SU-DHL-6 (cell line): ENCODE results near the gene MYO5C.

Source experiments
- H2AFZ ChIP-seq: fragments of 200-600 bp; sonication (generic); 2 replicates; pipeline ENCODE4 v1.6.1; 2014; ENCODE audit warnings: low read depth, mild to moderate bottlenecking, moderate library complexity, mixed read lengths, antibody characterized with exemption, low read length; ENCODE audit not compliant: severe bottlenecking
- H3F3A ChIP-seq: fragments of 200-600 bp; shearing (Covaris generic); 2 replicates; pipeline ENCODE4 v1.6.0; 2016; ENCODE audit warnings: antibody characterized with exemption, mild to moderate bottlenecking; ENCODE audit not compliant: insufficient read depth
- H3K27ac ChIP-seq: fragments of 200-600 bp; sonication (generic); 2 replicates; pipeline ENCODE4 v1.5.1; 2016; ENCODE audit warnings: low read depth, mild to moderate bottlenecking, low read length, moderate library complexity, mixed read lengths
- H3K27me3 ChIP-seq: fragments of 200-600 bp; sonication (generic), shearing (Covaris generic); 2 replicates; pipeline ENCODE4 v1.6.0; 2014; ENCODE audit warnings: mild to moderate bottlenecking, low read length
- H3K36me3 ChIP-seq: fragments of 200-600 bp; sonication (generic); 2 replicates; pipeline ENCODE4 v1.6.1; 2014; ENCODE audit warnings: mild to moderate bottlenecking, low read length, mixed read lengths
- H3K4me2 ChIP-seq: fragments of 300-600, 200-600 bp; shearing (Covaris generic), sonication (generic); 2 replicates; pipeline ENCODE4 v1.6.0; 2014; ENCODE audit warnings: low read length, low read depth, mild to moderate bottlenecking; ENCODE audit not compliant: poor library complexity, severe bottlenecking
- H3K4me3 ChIP-seq: fragments of 200-600 bp; sonication (generic); 2 replicates; pipeline ENCODE4 v1.5.1; 2014; ENCODE audit warnings: antibody characterized with exemption, low read length, mild to moderate bottlenecking, mixed read lengths; ENCODE audit not compliant: insufficient read depth, poor library complexity, severe bottlenecking
- H3K79me2 ChIP-seq: fragments of 200-600 bp; sonication (generic); 2 replicates; pipeline ENCODE4 v1.6.1; 2014; ENCODE audit warnings: mild to moderate bottlenecking, low read length, moderate library complexity; ENCODE audit not compliant: insufficient read depth
- H3K9ac ChIP-seq: fragments of 200-600 bp; sonication (generic); 2 replicates; pipeline ENCODE4 v1.7.0; 2014; ENCODE audit warnings: mild to moderate bottlenecking, low read length
- H3K9me2 ChIP-seq: fragments of 200-600 bp; sonication (generic); replicated peaks from 2 replicates; pipeline ENCODE4 v1.6.1; 2014; ENCODE audit warnings: low read length; ENCODE audit not compliant: insufficient read depth
- H3K9me3 ChIP-seq: fragments of 200-600 bp; sonication (generic); 2 replicates; pipeline ENCODE4 v1.6.1; 2014; ENCODE audit warnings: low read length, mixed read lengths; ENCODE audit not compliant: insufficient read depth
- H4K20me1 ChIP-seq: fragments of 200-600 bp; sonication (generic); 2 replicates; pipeline ENCODE4 v1.6.1; 2014; ENCODE audit warnings: low read depth, mild to moderate bottlenecking, antibody characterized with exemption, low read length, moderate library complexity, mixed read lengths
- EZH2phosphoT487 ChIP-seq: fragments of 200-600 bp; sonication (generic), shearing (Covaris generic); conservative IDR thresholded peaks from 2 replicates; pipeline ENCODE4 v1.6.1; 2018; ENCODE audit warnings: mild to moderate bottlenecking, antibody characterized with exemption, low read length, moderate library complexity, mixed read lengths
- TF ChIP-seq, protein P1 (sequence below): fragments of 200-600 bp; sonication (generic); IDR thresholded peaks from one replicate; pipeline ENCODE4 v1.5.1; 2017; ENCODE audit warnings: antibody characterized with exemption, mild to moderate bottlenecking, low read length, moderate library complexity; ENCODE audit not compliant: insufficient read depth, poor library complexity, severe bottlenecking

MYO5C gene

DNA sequence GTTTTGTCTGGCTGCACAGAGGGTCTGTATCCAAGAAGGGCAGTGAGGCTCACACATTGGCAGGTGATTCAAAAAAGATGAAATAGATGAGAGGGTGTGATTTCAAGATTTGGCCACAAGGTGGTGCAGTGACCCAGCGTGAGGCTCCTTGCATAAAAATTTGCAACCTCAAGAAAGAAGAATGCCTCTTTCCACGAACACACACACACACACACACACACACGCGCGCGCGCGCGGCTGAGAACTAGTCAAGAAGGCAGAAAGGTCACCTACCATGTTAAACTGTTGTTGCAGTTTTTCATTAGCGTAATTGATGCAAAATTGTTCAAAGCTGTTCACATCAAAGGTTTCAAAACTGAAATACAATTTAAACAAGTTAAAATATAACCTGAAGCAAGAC, 39.2 kb downstream of the MYO5C start:
- no peaks in the 10 kb centered on the region for H3F3A ChIP-seq
- H3K36me3 ChIP-seq: no peaks in the 10 kb centered on the region
- H3K4me2 ChIP-seq: peak overlapping the region; percentile 42
- H3K79me2 ChIP-seq: no peaks in the 10 kb centered on the region
- TF ChIP-seq, protein P1, sequence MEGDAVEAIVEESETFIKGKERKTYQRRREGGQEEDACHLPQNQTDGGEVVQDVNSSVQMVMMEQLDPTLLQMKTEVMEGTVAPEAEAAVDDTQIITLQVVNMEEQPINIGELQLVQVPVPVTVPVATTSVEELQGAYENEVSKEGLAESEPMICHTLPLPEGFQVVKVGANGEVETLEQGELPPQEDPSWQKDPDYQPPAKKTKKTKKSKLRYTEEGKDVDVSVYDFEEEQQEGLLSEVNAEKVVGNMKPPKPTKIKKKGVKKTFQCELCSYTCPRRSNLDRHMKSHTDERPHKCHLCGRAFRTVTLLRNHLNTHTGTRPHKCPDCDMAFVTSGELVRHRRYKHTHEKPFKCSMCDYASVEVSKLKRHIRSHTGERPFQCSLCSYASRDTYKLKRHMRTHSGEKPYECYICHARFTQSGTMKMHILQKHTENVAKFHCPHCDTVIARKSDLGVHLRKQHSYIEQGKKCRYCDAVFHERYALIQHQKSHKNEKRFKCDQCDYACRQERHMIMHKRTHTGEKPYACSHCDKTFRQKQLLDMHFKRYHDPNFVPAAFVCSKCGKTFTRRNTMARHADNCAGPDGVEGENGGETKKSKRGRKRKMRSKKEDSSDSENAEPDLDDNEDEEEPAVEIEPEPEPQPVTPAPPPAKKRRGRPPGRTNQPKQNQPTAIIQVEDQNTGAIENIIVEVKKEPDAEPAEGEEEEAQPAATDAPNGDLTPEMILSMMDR: peak; percentile 37
- no peak for TF ChIP-seq EZH2phosphoT487
- H3K9ac ChIP-seq: no peak overlapping the region
- no peak overlapping the region for H2AFZ ChIP-seq
- no peaks in the 10 kb centered on the region for H3K9me2 ChIP-seq
- H3K27me3 ChIP-seq: no peaks in the 10 kb centered on the region
- no peaks in the 10 kb centered on the region for H4K20me1 ChIP-seq
- no peak overlapping the region for H3K4me3 ChIP-seq
- no peaks in the 10 kb centered on the region for H3K9me3 ChIP-seq
- no peak overlapping the region for H3K27ac ChIP-seq

DNA sequence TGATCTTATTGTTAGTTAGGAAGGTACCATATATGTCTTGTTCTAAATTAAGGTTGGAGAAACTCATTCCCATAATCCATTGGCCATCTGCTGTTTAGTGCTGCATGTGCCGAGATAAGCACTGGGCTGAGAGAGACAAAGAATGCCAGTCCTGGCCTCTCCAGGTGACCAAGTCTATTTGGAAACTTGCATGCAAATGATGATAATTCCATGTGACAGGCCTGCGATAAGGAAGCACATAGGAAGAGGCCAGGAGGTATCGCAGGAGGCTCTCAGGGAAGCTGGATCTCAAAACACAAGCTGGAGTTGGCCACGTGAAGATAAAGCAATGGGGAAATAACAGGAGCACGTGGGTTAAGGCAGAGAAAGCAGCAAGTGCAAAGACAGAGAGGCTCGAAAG, 39.7 kb downstream of the MYO5C start:
- no peaks in the 10 kb centered on the region for H3K27me3 ChIP-seq
- H3K79me2 ChIP-seq: no peaks in the 10 kb centered on the region
- no peaks in the 10 kb centered on the region for H4K20me1 ChIP-seq
- H3K4me3 ChIP-seq: no peak overlapping the region
- H3K36me3 ChIP-seq: no peaks in the 10 kb centered on the region
- no peak overlapping the region for H3K4me2 ChIP-seq
- no peak overlapping the region for H2AFZ ChIP-seq
- H3K9me3 ChIP-seq: no peaks in the 10 kb centered on the region
- no peak overlapping the region for H3K9ac ChIP-seq
- H3K27ac ChIP-seq: no peak overlapping the region
- H3K9me2 ChIP-seq: no peaks in the 10 kb centered on the region
- no peaks in the 10 kb centered on the region for H3F3A ChIP-seq
- no peak for TF ChIP-seq EZH2phosphoT487

DNA sequence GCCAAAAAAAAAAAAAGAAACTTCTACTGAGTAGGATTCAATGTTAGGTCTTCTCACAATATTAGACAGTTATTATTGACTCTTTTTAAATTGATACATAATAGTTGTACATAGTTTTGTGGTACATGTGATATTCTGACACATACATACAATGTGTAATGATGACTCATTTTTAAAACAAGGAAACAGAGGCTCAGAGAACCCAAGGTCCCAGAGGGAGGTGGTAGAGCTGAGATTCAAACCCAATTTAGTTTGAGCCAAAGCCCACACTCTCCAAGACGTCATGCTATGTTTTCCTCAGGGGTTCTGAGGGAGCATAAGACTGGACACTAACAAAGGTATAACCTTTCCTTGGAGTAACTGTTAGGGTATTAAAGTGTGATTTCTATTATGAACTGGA, 40.6 kb downstream of the MYO5C start:
- Histone ChIP-seq H3K27ac (no peak overlapping the region), H3K27me3 (no peaks in the 10 kb centered on the region), H4K20me1 (no peaks in the 10 kb centered on the region), H3K4me3 (no peak overlapping the region), H3K9me3 (no peaks in the 10 kb centered on the region), H3K79me2 (no peaks in the 10 kb centered on the region), H2AFZ (no peak overlapping the region), H3K9me2 (no peaks in the 10 kb centered on the region), H3F3A (no peaks in the 10 kb centered on the region), H3K4me2 (no peak overlapping the region), H3K36me3 (no peaks in the 10 kb centered on the region), H3K9ac (no peak overlapping the region)
- TF ChIP-seq, protein P1: no peak
- TF ChIP-seq EZH2phosphoT487: no peak

DNA sequence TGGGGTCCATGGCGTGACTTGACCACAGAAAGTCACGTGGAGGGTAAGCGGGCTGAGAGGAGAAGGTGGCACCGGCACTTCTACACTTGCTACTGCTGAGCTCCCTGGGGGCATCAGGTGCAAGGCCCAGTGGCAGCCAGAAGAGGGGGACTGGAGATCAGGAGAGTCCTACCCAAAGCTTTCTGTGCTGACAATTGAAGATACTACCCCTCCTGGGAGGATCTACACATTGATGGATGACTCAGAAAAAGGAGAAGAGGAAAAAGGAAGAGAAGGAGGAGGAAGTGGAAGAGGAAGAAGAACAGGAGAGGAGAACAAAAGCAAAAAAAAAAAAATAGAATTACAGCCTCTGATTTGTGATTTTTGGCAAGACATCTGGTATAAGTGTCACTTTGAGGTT, 41.2 kb downstream of the MYO5C start:
- H3K4me3 ChIP-seq: no peak overlapping the region
- TF ChIP-seq, protein P1: no peak
- TF ChIP-seq EZH2phosphoT487: no peak
- H3K79me2 ChIP-seq: no peaks in the 10 kb centered on the region

More for the DNA sequence above, 41.2 kb downstream of the MYO5C start:
- no peaks in the 10 kb centered on the region for H3F3A ChIP-seq
- H3K9ac ChIP-seq: no peak overlapping the region
- no peaks in the 10 kb centered on the region for H3K9me3 ChIP-seq
- H2AFZ ChIP-seq: no peak overlapping the region
- H3K27me3 ChIP-seq: no peaks in the 10 kb centered on the region
- no peaks in the 10 kb centered on the region for H4K20me1 ChIP-seq
- no peaks in the 10 kb centered on the region for H3K9me2 ChIP-seq
- no peaks in the 10 kb centered on the region for H3K36me3 ChIP-seq
- H3K27ac ChIP-seq: no peak overlapping the region
- H3K4me2 ChIP-seq: no peak overlapping the region
